Thyroid gland (tissue), 4 donors: ENCODE results near the gene ZNF502.

ENCODE experiments used
- POLR2A ChIP-seq, 2 donors: fragments of 450-650 bp; IDR thresholded peaks; one replicate each; pipeline ENCODE4 v1.6.1; 2017; ENCODE audit warnings: antibody characterized with exemption in 2 of 2, mild to moderate bottlenecking in 2 of 2, moderate library complexity in 1 of 2
- TF ChIP-seq, protein P1 (sequence below), 6 experiments: fragments of 200-600 bp in 3 of 6; fragments of 450-650 bp in 3 of 6; sonication (generic) in 3 of 6; IDR thresholded peaks; one replicate each; pipeline ENCODE4 v1.5.1; 2016 to 2019; ENCODE audit warnings: antibody characterized with exemption in 6 of 6, mild to moderate bottlenecking in 2 of 6, inconsistent platforms in 1 of 6, moderate library complexity in 1 of 6

DNA sequence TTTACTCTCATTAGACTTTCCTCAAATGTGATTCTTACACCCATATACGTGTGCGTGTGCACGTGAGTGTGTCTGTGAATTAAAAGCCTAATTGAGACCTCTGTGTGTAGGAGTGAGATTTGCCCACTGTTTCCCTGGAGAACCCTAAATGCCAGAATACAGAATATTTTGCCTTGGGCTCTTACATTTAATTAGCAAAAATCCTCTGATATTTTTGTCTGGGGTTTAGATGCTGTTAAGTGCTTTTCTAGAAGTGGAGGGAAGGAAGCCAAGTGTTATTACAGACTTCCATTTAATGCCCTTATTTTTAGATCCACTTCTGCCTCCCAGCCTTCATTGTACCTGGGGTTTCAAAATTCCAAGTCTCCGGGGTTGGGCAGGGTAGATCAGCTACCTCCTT is 46.1 kb upstream of the ZNF502 start:
- no peak for TF ChIP-seq POLR2A (IDR thresholded peaks at IDR 0.05)
- TF ChIP-seq, protein P1, sequence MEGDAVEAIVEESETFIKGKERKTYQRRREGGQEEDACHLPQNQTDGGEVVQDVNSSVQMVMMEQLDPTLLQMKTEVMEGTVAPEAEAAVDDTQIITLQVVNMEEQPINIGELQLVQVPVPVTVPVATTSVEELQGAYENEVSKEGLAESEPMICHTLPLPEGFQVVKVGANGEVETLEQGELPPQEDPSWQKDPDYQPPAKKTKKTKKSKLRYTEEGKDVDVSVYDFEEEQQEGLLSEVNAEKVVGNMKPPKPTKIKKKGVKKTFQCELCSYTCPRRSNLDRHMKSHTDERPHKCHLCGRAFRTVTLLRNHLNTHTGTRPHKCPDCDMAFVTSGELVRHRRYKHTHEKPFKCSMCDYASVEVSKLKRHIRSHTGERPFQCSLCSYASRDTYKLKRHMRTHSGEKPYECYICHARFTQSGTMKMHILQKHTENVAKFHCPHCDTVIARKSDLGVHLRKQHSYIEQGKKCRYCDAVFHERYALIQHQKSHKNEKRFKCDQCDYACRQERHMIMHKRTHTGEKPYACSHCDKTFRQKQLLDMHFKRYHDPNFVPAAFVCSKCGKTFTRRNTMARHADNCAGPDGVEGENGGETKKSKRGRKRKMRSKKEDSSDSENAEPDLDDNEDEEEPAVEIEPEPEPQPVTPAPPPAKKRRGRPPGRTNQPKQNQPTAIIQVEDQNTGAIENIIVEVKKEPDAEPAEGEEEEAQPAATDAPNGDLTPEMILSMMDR (IDR thresholded peaks at IDR 0.05): no peak
